Activated CD8-positive, alpha-beta T cell treated with anti-CD3 and anti-CD28 coated beads, Interleukin-2, amount 10 ng/mL, durations not matched to agents 7 days and 5 days (primary cell): ENCODE results near the gene CBFA2T3. TPM values are rescaled to one million over a fixed set of nuclear protein-coding genes. Genes with fewer than 3 reads are reported as not detected.

Experiments used
- ATAC-seq: fragments of 150-1000 bp; cut with Tn5 transposase; one replicate; pipeline ENCODE4 v1.10.0; 2021; ENCODE audit warnings: moderate library complexity
- CTCF ChIA-PET: fragments of 350-600 bp; sonication (Branson Sonifier 250); formaldehyde crosslinking; loops from one replicate; lab custom pipeline; 2021; ENCODE audit warnings: antibody characterized with exemption; lab: Charles Lee
- POLR2A ChIA-PET: fragments of 350-600 bp; sonication (Branson Sonifier 250); formaldehyde crosslinking; loops from one replicate; lab custom pipeline; 2021; ENCODE audit warnings: antibody characterized with exemption; lab: Charles Lee
- DNase-seq: peaks from one replicate; pipeline ENCODE4 v3.0.0-alpha.2; 2020
- H3K27ac Mint-ChIP-seq: one replicate; pipeline ENCODE4 v1.8.0; 2021; ENCODE audit warnings: mild to moderate bottlenecking, mixed read lengths
- H3K27me3 Mint-ChIP-seq: one replicate; pipeline ENCODE4 v1.8.0; 2021; ENCODE audit warnings: low read depth, mixed read lengths
- H3K36me3 Mint-ChIP-seq: one replicate; pipeline ENCODE4 v1.8.0; 2021; ENCODE audit warnings: low read depth, mixed read lengths
- H3K4me1 Mint-ChIP-seq: one replicate; pipeline ENCODE4 v1.8.0; 2021; ENCODE audit warnings: low read depth, mixed read lengths
- H3K4me3 Mint-ChIP-seq: one replicate; pipeline ENCODE4 v1.8.0; 2021; ENCODE audit warnings: mild to moderate bottlenecking, mixed read lengths
- H3K9me3 Mint-ChIP-seq: one replicate; pipeline ENCODE4 v1.8.0; 2022; ENCODE audit warnings: mixed read lengths; ENCODE audit not compliant: insufficient read depth
- total RNA-seq, 2 experiments: library from RNA; stranded (reverse); gene quantifications; one replicate each; pipeline ENCODE4 v1.2.3, GENCODE V29; 2021

Gene CBFA2T3
- total RNA-seq, 2 experiments from 2014 or later = not detected

DNA sequence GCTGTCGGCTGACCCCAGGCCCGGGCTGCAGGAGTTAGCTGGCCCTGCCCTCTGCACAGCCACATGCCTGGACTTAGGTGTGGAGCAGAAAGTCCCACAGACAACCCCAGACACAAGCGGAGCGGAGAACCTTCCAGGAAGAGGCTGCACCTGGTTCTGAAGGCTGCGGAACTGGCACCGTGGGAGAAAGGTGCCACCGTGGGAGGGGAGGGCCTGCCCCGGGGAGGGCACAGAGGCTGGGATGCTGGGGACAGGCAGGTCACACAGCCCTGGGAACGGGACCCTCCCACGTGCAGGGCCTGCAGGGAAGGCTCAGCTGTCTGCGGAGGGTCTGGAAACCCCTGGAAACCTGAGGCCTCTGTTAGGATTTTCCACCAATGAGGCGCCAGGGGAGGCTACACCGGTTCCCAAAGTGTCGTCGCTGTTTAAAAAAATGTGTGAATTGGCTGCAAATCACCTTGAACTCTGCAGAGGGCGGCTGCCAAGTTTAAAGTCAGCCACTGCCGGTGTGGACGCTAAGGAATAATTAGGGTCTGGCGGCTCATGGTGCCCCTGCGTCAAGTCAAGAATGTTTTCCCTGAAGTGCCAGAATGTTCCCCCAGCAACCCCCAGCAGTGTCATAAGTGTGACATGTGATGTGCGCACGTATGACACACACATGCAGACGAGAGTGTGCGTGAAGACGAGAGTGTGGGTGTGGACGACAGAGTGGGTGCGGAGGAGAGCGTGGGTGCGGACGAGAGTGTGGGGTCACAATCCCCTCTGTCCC is 59.7 kb downstream of the CBFA2T3 start:
- H3K36me3 Mint-ChIP-seq = no peaks in the 10 kb centered on the region
- no peak overlapping the region for H3K4me3 Mint-ChIP-seq
- H3K9me3 Mint-ChIP-seq = no peaks in the 10 kb centered on the region
- CTCF ChIA-PET = no interaction called here
- DNase-seq = no peak
- POLR2A ChIA-PET = no interaction called here
- ATAC-seq = no peak
- peaks cover 6% of the 10 kb centered on the region for H3K4me1 Mint-ChIP-seq
- no peaks in the 10 kb centered on the region for H3K27me3 Mint-ChIP-seq
- H3K27ac Mint-ChIP-seq = no peak overlapping the region

DNA sequence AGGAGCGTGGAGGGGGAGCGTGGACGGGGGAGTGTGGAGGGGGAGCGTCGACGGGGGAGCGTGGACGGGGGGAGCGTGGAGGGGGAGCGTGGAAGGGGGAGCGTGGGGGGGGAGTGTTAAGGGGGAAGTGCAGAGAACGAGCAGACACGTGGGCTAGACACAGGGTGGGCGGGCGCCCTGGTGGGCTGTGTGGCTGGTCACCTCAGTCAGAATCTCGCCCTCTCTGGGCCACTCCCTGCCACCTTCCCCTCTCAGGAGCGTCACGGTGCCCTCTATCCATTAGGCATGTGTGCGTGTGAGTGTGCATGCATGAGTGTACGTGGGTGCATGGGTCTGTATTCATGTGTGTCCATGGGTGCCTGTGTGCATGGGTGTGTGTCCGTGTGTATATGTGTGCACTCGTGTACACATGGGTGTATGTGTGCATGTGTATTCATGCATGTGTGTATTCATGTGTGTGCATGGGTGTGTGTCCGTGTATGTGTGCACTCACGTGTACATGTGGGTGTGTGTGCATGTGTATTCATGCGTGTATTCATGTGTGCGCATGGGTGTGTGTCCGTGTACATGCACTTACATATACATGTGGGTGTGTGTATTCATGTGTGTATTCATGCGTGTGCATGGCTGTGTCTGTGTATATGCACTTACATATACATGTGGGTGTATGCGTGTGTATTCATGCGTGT is 61.2 kb downstream of the CBFA2T3 start:
- POLR2A ChIA-PET = no interaction called here
- H3K36me3 Mint-ChIP-seq = no peaks in the 10 kb centered on the region
- no peak for DNase-seq
- H3K4me3 Mint-ChIP-seq = no peak overlapping the region
- H3K27me3 Mint-ChIP-seq = no peaks in the 10 kb centered on the region
- ATAC-seq = no peak
- H3K9me3 Mint-ChIP-seq = no peaks in the 10 kb centered on the region
- CTCF ChIA-PET = no interaction called here
- no peaks in the 10 kb centered on the region for H3K4me1 Mint-ChIP-seq
- H3K27ac Mint-ChIP-seq = no peak overlapping the region

GRCh38 chr16:88914750-88915368 is 62.1 kb downstream of the CBFA2T3 start:
- no peak overlapping the region for H3K27ac Mint-ChIP-seq
- ChIA-PET POLR2A (no interaction called here), CTCF (interaction anchor here (0.6 kb wide), 1 partner anchor 375 kb away, joined by 3 read pairs; no protein-coding TSS in a partner anchor)
- H3K9me3 Mint-ChIP-seq = no peaks in the 10 kb centered on the region
- H3K4me1 Mint-ChIP-seq = no peaks in the 10 kb centered on the region
- no peak for ATAC-seq
- DNase-seq = no peak
- H3K27me3 Mint-ChIP-seq = no peaks in the 10 kb centered on the region
- H3K36me3 Mint-ChIP-seq = no peaks in the 10 kb centered on the region
- no peak overlapping the region for H3K4me3 Mint-ChIP-seq

DNA sequence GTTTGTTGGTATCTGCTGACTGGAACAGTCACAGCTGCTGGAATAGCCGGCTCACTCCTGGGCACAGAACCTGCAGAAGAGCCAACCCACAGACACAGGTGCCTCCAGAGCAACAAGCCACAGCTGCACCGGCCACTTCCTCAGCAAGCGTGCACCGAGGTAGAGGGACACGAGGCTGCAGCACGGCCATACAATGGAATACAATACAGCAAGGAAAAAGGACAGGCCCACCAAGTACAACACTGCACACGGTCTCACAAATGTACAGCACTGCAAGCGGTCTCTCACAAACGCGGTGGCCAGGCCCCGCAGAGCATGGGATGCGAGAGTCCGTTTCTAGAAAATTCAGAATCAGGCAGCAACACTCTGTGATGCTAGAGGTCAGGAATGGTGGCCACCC is 63.1 kb downstream of the CBFA2T3 start:
- H3K4me3 Mint-ChIP-seq = no peak overlapping the region
- ATAC-seq = no peak
- ChIA-PET POLR2A (no interaction called here), CTCF (no interaction called here)
- no peaks in the 10 kb centered on the region for H3K36me3 Mint-ChIP-seq
- no peak overlapping the region for H3K27ac Mint-ChIP-seq
- DNase-seq = no peak
- H3K9me3 Mint-ChIP-seq = no peaks in the 10 kb centered on the region
- no peaks in the 10 kb centered on the region for H3K4me1 Mint-ChIP-seq
- no peaks in the 10 kb centered on the region for H3K27me3 Mint-ChIP-seq

DNA sequence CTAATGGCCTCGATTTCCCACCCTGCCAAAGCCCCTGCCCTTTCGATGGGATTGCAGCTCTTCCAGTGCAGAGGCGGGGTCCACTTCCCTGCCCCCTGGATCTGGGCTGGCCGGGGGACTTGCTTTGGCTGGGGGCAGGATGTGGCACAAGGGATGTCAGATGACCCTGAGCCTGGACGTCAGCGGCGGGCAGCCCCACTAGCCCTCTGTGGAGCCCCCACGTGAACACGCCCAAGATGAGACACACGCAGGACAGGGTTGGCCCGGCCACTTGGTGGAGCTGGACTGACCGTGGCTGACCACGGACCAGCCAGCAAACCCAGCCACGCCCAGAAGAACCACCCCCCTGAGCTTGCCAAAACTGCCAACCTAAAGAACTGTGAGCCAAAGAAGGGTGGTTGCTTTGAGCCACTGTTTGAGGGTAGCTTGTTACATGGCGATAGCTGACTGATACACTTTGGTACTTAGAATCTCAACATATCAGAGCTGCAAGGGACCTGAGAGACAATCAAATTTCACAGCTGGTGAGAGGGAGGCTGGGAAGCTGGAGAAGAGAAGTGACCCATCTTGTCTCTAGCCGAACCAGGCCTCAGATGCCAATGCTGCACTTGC is 63.9 kb downstream of the CBFA2T3 start:
- Mint-ChIP-seq H3K4me1 (no peaks in the 10 kb centered on the region), H3K27me3 (no peaks in the 10 kb centered on the region), H3K9me3 (no peaks in the 10 kb centered on the region), H3K27ac (no peak overlapping the region), H3K4me3 (no peak overlapping the region), H3K36me3 (no peaks in the 10 kb centered on the region)
- ChIA-PET POLR2A (no interaction called here), CTCF (no interaction called here)
- DNase-seq (no peak), ATAC-seq (no peak)

DNA sequence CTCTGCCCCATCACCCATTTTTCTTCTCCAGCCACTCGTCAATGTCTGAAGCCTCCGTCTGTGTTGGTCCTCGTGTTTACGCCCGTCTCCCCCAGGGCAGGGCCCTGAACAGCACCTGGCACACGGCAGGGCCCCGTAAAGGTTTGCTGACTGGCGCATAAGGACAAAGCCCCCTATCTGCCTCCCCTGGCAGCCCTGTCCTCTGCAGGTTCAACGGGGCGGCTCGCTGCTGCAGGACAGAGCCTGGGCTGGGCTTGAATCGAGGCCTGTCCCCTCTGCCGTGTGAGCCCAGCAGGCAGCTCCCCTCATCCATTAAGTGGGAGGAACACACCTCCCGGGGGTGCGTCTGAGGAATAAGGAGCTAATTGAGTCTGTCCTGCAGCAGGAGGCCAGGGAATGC is 64.5 kb downstream of the CBFA2T3 start:
- H3K27ac Mint-ChIP-seq = no peak overlapping the region
- ATAC-seq = no peak
- H3K4me3 Mint-ChIP-seq = no peak overlapping the region
- H3K4me1 Mint-ChIP-seq = no peaks in the 10 kb centered on the region
- no peaks in the 10 kb centered on the region for H3K9me3 Mint-ChIP-seq
- H3K36me3 Mint-ChIP-seq = no peaks in the 10 kb centered on the region
- ChIA-PET CTCF (no interaction called here), POLR2A (no interaction called here)
- H3K27me3 Mint-ChIP-seq = no peaks in the 10 kb centered on the region
- no peak for DNase-seq

DNA sequence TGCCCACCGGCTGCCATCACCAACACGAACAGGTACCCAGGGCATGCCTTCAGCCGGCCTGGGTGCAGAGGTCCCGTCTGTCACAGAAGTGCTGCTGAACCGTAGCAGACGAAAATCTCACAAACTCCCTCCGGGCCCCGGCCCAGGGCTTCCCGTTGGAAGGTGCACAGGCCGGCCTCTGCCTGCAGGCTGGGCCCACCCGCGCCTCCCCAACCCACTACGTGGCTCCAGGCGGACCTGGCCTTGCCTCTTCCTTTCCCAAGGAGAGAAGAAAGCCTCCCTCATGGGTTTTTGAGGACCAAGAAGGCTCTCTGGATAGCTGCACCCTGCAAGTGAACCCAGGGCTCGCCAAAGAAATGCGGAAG is 65.1 kb downstream of the CBFA2T3 start:
- ChIA-PET POLR2A (no interaction called here), CTCF (no interaction called here)
- no peaks in the 10 kb centered on the region for H3K27me3 Mint-ChIP-seq
- H3K36me3 Mint-ChIP-seq = no peaks in the 10 kb centered on the region
- ATAC-seq (no peak), DNase-seq (no peak)
- H3K27ac Mint-ChIP-seq = no peak overlapping the region
- no peaks in the 10 kb centered on the region for H3K4me1 Mint-ChIP-seq
- H3K9me3 Mint-ChIP-seq = no peaks in the 10 kb centered on the region
- no peak overlapping the region for H3K4me3 Mint-ChIP-seq

- ATAC-seq (no peak), DNase-seq (no peak)
- ChIA-PET CTCF (no interaction called here), POLR2A (no interaction called here)
- H3K4me1 Mint-ChIP-seq = no peaks in the 10 kb centered on the region
- no peaks in the 10 kb centered on the region for H3K27me3 Mint-ChIP-seq
- no peak overlapping the region for H3K27ac Mint-ChIP-seq
- H3K4me3 Mint-ChIP-seq = no peak overlapping the region
- no peaks in the 10 kb centered on the region for H3K36me3 Mint-ChIP-seq
- no peaks in the 10 kb centered on the region for H3K9me3 Mint-ChIP-seq
These were observed 65.7 kb downstream of the CBFA2T3 start for GRCh38 chr16:88911136-88911945.

- CTCF ChIA-PET = no interaction called here
- no peaks in the 10 kb centered on the region for H3K27me3 Mint-ChIP-seq
- ATAC-seq (no peak), DNase-seq (no peak)
- H3K36me3 Mint-ChIP-seq = no peaks in the 10 kb centered on the region
- H3K9me3 Mint-ChIP-seq = no peaks in the 10 kb centered on the region
- H3K4me1 Mint-ChIP-seq = peaks cover 2% of the 10 kb centered on the region
- POLR2A ChIA-PET = no interaction called here
- no peak overlapping the region for H3K27ac Mint-ChIP-seq
- no peak overlapping the region for H3K4me3 Mint-ChIP-seq
These were observed 66.5 kb downstream of the CBFA2T3 start for GRCh38 chr16:88910284-88911135.

- H3K36me3 Mint-ChIP-seq = no peaks in the 10 kb centered on the region
- ChIA-PET POLR2A (no interaction called here), CTCF (no interaction called here)
- DNase-seq (no peak), ATAC-seq (no peak)
- H3K4me3 Mint-ChIP-seq = no peak overlapping the region
- peaks cover 2% of the 10 kb centered on the region for H3K4me1 Mint-ChIP-seq
- H3K27ac Mint-ChIP-seq = no peak overlapping the region
- no peaks in the 10 kb centered on the region for H3K9me3 Mint-ChIP-seq
- no peaks in the 10 kb centered on the region for H3K27me3 Mint-ChIP-seq
These were observed 67.4 kb downstream of the CBFA2T3 start for GRCh38 chr16:88909431-88910210.
